Body of pancreas (tissue), 4 donors: ENCODE results near the gene EDARADD. TPM values are rescaled to one million over a fixed set of nuclear protein-coding genes. Genes with fewer than 3 reads are reported as not detected.

ENCODE experiments used
- ATAC-seq: fragments of 150-250 bp; one replicate; pipeline ENCODE4 v1.9.1; 2016
- DNase-seq, 4 donors: peaks; one replicate each; pipeline ENCODE4 v3.0.0-alpha.2; 2019
- H3K27ac ChIP-seq, 4 donors: fragments of 200-600 bp; sonication (generic); 1 replicate in 3 of 4; 2 replicates in 1 of 4; pipeline versions ENCODE4 v1.5.1 to v1.6.1; 2016 to 2019; ENCODE audit warnings: mild to moderate bottlenecking in 1 of 4, mixed read lengths in 1 of 4, moderate library complexity in 1 of 4
- H3K27me3 ChIP-seq, 2 donors: fragments of 200-600 bp; sonication (generic); one replicate each; pipeline ENCODE4 v1.6.0; 2016; ENCODE audit warnings: mild to moderate bottlenecking in 1 of 2
- H3K36me3 ChIP-seq, 2 donors: fragments of 200-600 bp; sonication (generic); replicated peaks in 1 of 2; 2 replicates each; pipeline ENCODE4 v1.5.1; 2016; ENCODE audit warnings: low read depth in 2 of 2; ENCODE audit not compliant: insufficient read depth in 1 of 2
- H3K4me1 ChIP-seq: fragments of 200-600 bp; sonication (generic); one replicate; pipeline ENCODE4 v1.6.0; 2016
- H3K4me3 ChIP-seq, 2 donors: fragments of 200-600 bp; sonication (generic); 1 replicate in 1 of 2; 2 replicates in 1 of 2; pipeline ENCODE4 v1.5.1; 2016 to 2019
- H3K9me3 ChIP-seq, 3 donors: fragments of 200-600 bp; sonication (generic); 1 replicate in 2 of 3; 2 replicates in 1 of 3; pipeline ENCODE4 v1.5.1; 2016
- CTCF ChIP-seq, 7 experiments: fragments of 450-650 bp in 4 of 7; fragments of 200-600 bp in 3 of 7; sonication (generic) in 3 of 7; IDR thresholded peaks; one replicate each; pipeline ENCODE4 v1.5.1; 2016 to 2019; ENCODE audit warnings: antibody characterized with exemption in 7 of 7
- POLR2A ChIP-seq, 3 donors: fragments of 450-650 bp; IDR thresholded peaks; one replicate each; pipeline ENCODE4 v1.6.1; 2016; ENCODE audit warnings: antibody characterized with exemption in 3 of 3, mild to moderate bottlenecking in 2 of 3
- WGBS, 2 donors: methylation state at CpG; one replicate each; pipeline ENCODE4 v1.1.5; 2017; 5-methylcytosine and 5-hydroxymethylcytosine counted together
- intact Hi-C: fragments of 100-400 bp; cut with DNase I; formaldehyde crosslinking; loops from one replicate; pipeline ENCODE4 v1.15.1; 2023
- total RNA-seq, 2 donors: library from RNA; depleted of rRNA; stranded (reverse); fragments of >200 nt; gene quantifications; one replicate each; pipeline ENCODE4 v1.1.0, GENCODE V29; 2016

EDARADD gene
- total RNA-seq, 2 donors from 2014 or later = 2.9 to 8.9 TPM

- Histone ChIP-seq H3K36me3 (peaks cover 0 to 4% of the 10 kb centered on the region in 2 donors), H3K27me3 (no peaks in the 10 kb centered on the region), H3K27ac (peak overlapping the region in 1 of 4 donors; percentile 37), H3K4me3 (no peak overlapping the region), H3K4me1 (peaks cover 12% of the 10 kb centered on the region), H3K9me3 (no peaks in the 10 kb centered on the region)
- TF ChIP-seq CTCF (IDR thresholded peaks at IDR 0.05) = no peak
- TF ChIP-seq POLR2A (IDR thresholded peaks at IDR 0.05) = no peak
- DNase-seq (no peak), ATAC-seq (no peak)
- intact Hi-C loops = loop anchor here (10.0 kb wide), 1 partner anchor 425 kb away; no protein-coding TSS in a partner anchor
- WGBS, 2 donors = 79 to 95% methylated on average over 1 of the region's 1 CpG
Measured at GRCh38 chr1:236530286-236530685, 136.2 kb downstream of the EDARADD start.

GRCh38 chr1:236530959-236531358 is 136.9 kb downstream of the EDARADD start:
- WGBS, 2 donors = 71 to 92% methylated on average over 5 of the region's 5 CpGs
- Histone ChIP-seq H3K27ac (peak overlapping the region in 1 of 4 donors; percentile 56), H3K36me3 (peaks cover 0 to 2% of the 10 kb centered on the region in 2 donors), H3K9me3 (no peaks in the 10 kb centered on the region), H3K4me3 (no peak overlapping the region), H3K4me1 (peaks cover 12% of the 10 kb centered on the region), H3K27me3 (no peaks in the 10 kb centered on the region)
- no peak for DNase-seq
- intact Hi-C loops = loop anchor here (10.0 kb wide), 1 partner anchor 426 kb away; no protein-coding TSS in a partner anchor
- no peak for TF ChIP-seq POLR2A (IDR thresholded peaks at IDR 0.05)
- TF ChIP-seq CTCF (IDR thresholded peaks at IDR 0.05) = no peak
- ATAC-seq = no peak

- ATAC-seq (no peak), DNase-seq (no peak)
- no peak for TF ChIP-seq CTCF (IDR thresholded peaks at IDR 0.05)
- WGBS, 2 donors = 74 to 78% methylated on average over 4 of the region's 4 CpGs
- peaks cover 16% of the 10 kb centered on the region for H3K4me1 ChIP-seq
- no peaks in the 10 kb centered on the region for H3K27me3 ChIP-seq
- peaks cover 0 to 2% of the 10 kb centered on the region in 2 donors for H3K36me3 ChIP-seq
- no peaks in the 10 kb centered on the region for H3K9me3 ChIP-seq
- intact Hi-C loops = loop anchor here (10.0 kb wide), 1 partner anchor 428 kb away; no protein-coding TSS in a partner anchor
- no peak overlapping the region for H3K4me3 ChIP-seq
- H3K27ac ChIP-seq = no peak overlapping the region
Measured at GRCh38 chr1:236532850-236533249, 138.8 kb downstream of the EDARADD start.

- 72 to 73% methylated on average over 4 of the region's 4 CpGs for WGBS, 2 donors
- Histone ChIP-seq H3K36me3 (peaks cover 0 to 14% of the 10 kb centered on the region in 2 donors), H3K27me3 (no peaks in the 10 kb centered on the region), H3K4me1 (peaks cover 16% of the 10 kb centered on the region), H3K27ac (no peak overlapping the region), H3K4me3 (no peak overlapping the region), H3K9me3 (no peaks in the 10 kb centered on the region)
- ATAC-seq = no peak
- intact Hi-C loops = loop anchor here (10.0 kb wide), 1 partner anchor 429 kb away; no protein-coding TSS in a partner anchor
- DNase-seq = no peak
- TF ChIP-seq CTCF (IDR thresholded peaks at IDR 0.05) (no peak), POLR2A (IDR thresholded peaks at IDR 0.05) (no peak)
Measured at GRCh38 chr1:236534151-236534651, 140.1 kb downstream of the EDARADD start.

Other genes starting within 250 kb of the EDARADD start
- 100 to 1,000 TPM; 136 to 489 TPM for gene ERO1B, start 112.3 kb upstream of the EDARADD start, total RNA-seq
- 10 to 100 TPM; 58.9 to 83.4 TPM for gene LGALS8, start 129.7 kb downstream of the EDARADD start, total RNA-seq
- gene HEATR1, start 210.2 kb downstream of the EDARADD start, total RNA-seq = 10 to 100 TPM; 11.9 to 25.7 TPM